ENCODE measurements around the gene PPP1R13B.

DNA sequence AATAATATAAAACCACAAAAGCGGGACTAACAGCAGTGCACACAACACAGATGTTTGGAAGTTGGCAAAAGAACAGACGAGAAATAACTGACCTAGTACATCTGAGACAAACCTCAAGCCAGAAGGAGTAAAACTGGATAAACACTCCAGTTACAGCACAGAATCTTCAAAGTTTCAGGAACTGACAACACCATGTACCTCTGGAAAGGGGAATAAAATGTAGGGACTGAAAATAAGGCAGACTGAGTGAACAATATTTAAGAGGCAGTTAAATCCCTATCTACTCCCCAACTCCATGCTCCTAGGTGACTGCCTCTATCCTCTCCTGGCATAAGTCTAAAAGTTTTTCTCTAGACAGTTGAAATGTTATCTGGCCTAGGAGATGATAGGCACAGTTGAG, 73.9 kb downstream of the PPP1R13B start:
- TF ChIP-seq, protein P1, sequence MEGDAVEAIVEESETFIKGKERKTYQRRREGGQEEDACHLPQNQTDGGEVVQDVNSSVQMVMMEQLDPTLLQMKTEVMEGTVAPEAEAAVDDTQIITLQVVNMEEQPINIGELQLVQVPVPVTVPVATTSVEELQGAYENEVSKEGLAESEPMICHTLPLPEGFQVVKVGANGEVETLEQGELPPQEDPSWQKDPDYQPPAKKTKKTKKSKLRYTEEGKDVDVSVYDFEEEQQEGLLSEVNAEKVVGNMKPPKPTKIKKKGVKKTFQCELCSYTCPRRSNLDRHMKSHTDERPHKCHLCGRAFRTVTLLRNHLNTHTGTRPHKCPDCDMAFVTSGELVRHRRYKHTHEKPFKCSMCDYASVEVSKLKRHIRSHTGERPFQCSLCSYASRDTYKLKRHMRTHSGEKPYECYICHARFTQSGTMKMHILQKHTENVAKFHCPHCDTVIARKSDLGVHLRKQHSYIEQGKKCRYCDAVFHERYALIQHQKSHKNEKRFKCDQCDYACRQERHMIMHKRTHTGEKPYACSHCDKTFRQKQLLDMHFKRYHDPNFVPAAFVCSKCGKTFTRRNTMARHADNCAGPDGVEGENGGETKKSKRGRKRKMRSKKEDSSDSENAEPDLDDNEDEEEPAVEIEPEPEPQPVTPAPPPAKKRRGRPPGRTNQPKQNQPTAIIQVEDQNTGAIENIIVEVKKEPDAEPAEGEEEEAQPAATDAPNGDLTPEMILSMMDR (IDR thresholded peaks at IDR 0.05) = no peak
- TF ChIP-seq POLR2A (IDR thresholded peaks at IDR 0.05) = no peak

Measured in esophagus squamous epithelium (tissue), 4 donors.